WTC11 (cell line): ENCODE results near the gene WNK2.
"Not testable (repeated sequence)": the region's sequence is repeated elsewhere in the genome, so short reads cannot be mapped to it uniquely, and the experiment has no call there.

Experiments
- CTCF ChIP-seq: fragments of 200-600 bp; IDR thresholded peaks from 2 replicates; pipeline ENCODE4 v1.8.0; 2022; ENCODE audit warnings: antibody characterized with exemption
- FOXP4 ChIP-seq: sonication (generic); formaldehyde crosslinking; IDR thresholded peaks from 2 replicates; pipeline ENCODE4 v1.8.0; 2022; ENCODE audit warnings: mild to moderate bottlenecking, missing genetic modification reagents
- HMGXB4 ChIP-seq: sonication (generic); formaldehyde crosslinking; IDR thresholded peaks from 2 replicates; pipeline ENCODE4 v1.8.1; 2023; ENCODE audit warnings: mild to moderate bottlenecking, moderate library complexity, missing genetic modification reagents
- MLX ChIP-seq: sonication (generic); formaldehyde crosslinking; IDR thresholded peaks from 2 replicates; pipeline ENCODE4 v1.8.1; 2023; ENCODE audit warnings: mild to moderate bottlenecking, missing genetic modification reagents, moderate library complexity
- SP1 ChIP-seq: sonication (generic); formaldehyde crosslinking; conservative IDR thresholded peaks from 2 replicates; pipeline ENCODE4 v1.8.1; 2022; ENCODE audit warnings: missing genetic modification reagents
- TCF7 ChIP-seq: sonication (generic); formaldehyde crosslinking; IDR thresholded peaks from 2 replicates; pipeline ENCODE4 v1.8.0; 2022; ENCODE audit warnings: mild to moderate bottlenecking, low read depth, missing genetic modification reagents, moderate library complexity
- USF2 ChIP-seq: sonication (generic); formaldehyde crosslinking; IDR thresholded peaks from 2 replicates; pipeline ENCODE4 v1.8.1; 2023; ENCODE audit warnings: mild to moderate bottlenecking, missing genetic modification reagents, moderate library complexity

- not testable (repeated sequence) for TF ChIP-seq HMGXB4 (CRISPR knock-in tag); CTCF; USF2 (CRISPR knock-in tag); SP1 (CRISPR knock-in tag); MLX (CRISPR knock-in tag); TCF7 (CRISPR knock-in tag); FOXP4
These were observed 157.9 kb downstream of the WNK2 start for GRCh38 chr9:93341820-93342219.
